ENCODE measurements around the gene ASB13.
"Not testable (repeated sequence)": the region's sequence is repeated elsewhere in the genome, so short reads cannot be mapped to it uniquely, and the experiment has no call there.

Gene ASB13

DNA sequence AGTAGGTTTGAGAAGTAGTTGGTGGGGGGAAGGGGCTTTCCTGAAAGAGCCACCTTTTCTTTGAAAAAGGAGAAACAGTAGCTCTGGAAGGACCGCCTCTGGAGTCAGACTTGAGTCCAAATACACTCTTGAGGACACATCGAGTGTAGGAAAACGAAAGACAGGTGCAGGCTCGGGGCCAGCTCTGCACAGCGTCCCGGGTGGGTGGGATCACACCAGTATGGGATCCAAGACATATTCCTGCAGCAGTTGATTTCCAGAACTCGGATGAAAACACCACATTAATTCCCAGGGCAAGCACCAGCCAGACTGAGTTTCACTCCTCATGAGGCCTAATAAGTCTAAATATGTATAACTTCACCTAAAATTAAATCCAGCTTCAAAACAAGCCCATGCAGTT is 61.4 kb downstream of the ASB13 start:
- no peak for DNase-seq (ENCODE audit: low spot score)

DNA sequence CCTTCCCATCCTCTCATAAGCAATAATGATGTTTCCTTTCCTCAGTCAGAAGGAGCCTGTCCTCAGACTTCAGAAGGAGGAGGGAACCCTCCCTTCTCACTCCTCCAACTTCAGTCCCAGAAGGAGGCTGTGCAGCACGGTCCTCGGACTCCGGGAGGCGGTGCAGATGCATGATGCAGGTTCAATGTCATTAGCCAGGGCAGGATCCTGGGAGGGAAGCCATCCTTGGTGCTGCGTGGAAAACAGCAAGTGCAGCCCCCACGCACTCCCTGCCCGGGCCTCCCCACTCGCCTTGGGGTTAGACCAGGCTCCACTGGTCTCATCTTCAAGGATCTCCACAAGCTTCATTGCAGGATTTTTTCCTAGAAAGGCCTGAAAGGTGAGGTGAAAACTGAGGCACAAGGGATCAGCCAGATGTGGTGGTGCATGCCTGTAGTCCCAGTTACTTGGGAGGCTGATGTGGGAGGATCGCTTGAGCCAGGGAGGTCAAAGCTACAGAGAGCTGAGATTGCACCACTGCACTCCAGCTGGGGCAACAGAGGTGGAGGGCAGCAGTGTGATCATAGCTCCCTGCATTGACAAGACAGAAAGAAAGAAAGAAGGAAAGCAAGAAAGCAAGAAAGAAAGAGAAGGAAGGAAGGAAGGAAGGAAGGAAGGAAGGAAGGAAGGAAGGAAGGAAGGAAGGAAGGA is 62.0 kb downstream of the ASB13 start:
- DNase-seq (ENCODE audit: low spot score), result no peak

DNA sequence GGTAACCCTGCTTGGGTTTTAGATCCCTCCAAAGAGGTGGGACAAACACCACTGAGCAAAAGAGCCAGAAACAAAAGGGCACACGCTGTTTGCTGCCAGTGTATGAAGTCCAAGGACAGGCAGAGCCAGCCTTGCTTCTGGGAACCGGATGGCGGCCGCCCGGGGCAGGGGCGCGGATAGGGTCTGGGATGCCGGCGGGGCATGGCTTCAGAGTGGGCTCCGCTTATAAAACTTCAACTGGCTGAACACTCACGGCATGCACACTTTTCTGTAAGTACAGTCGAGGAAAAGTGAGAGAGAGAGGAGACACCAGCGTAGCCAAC is 62.6 kb downstream of the ASB13 start:
- no peak for DNase-seq (ENCODE audit: low spot score)

DNA sequence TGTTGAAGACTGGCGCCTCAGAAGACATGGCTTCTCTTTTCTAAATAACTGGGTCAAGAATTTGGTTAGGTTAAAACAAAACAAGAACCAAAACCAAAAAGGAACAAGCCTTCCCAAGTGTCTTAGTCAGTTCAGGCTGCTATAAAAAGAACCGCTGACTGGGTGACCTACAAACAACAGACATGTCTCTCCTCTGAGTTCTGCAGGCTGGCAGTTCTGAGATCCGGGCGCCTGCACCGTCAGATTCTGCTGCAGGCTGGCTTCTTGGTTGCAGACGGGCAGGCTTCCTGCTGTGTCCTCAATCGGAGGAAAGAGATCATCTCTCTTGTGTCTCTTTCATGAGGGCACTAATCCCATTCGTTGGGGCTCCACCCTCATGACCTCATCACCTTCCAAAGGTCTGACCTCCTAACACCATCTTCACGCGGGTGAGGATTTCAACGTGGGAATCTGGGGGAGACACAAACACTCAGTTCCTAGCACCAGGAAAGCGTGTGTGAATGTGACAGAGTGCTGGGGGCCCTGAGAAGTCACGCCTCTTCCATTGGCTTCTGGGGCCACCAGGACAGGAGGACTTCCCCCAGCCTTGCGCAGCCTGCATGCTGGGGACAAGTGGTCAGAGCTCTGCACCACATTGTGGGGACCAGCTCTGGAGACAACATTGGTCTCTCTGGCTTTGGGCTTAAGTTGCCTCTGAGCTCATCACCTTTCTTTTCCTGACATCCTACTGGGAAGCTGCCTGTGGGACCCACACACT is 63.1 kb downstream of the ASB13 start:
- no peak for DNase-seq (ENCODE audit: low spot score)

DNA sequence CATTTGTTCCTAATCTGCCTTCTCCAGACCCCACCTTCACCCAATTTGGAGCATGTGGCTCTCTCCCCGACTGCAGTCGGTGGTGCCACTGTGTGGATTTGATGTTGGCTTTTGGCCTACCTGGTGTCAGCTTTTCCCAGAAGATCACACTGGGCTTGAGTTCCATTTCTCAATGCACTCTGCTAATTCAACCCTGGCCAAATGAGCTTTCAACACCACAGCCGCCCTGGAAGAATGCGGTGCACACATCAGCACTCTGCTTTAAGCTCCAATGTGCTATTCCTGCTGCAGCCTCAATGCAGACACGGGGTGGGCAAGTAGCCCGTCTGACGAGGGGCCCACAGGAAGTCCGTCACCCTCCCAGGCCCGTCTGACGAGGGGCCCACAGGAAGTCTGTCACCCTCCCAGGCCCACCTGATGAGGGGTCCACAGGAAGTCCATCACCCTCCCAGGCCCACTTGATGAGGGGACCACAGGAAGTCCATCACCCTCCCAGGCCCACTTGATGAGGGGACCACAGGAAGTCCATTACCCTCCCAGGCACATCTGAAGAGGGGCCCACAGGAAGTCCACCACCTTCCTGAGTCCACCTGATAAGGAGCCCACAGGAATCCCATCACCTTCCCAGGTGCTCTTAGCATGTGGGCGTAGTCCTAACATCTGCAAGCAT is 64.4 kb downstream of the ASB13 start:
- DNase-seq (ENCODE audit: low spot score), result no peak

DNA sequence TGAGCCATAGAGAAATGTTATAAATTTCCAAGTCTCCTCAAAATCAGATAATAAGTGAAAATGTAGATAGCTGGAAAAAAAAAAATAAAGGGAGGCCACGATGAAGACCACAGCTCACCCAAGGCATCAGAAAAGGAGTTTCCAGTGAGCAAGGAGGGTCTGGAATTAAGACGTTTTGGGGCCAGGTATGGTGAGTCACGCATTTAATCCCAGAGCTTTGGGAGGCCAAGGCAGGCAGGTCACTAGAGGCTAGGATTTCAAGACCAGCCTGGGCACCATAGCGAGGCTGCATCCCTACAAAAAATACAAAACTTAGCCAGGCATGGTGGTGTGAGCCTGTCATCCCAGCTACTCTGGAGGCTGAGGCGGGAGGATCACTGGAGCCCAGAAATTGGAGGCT is 65.5 kb downstream of the ASB13 start:
- DNase-seq (ENCODE audit: low spot score), result no peak

DNA sequence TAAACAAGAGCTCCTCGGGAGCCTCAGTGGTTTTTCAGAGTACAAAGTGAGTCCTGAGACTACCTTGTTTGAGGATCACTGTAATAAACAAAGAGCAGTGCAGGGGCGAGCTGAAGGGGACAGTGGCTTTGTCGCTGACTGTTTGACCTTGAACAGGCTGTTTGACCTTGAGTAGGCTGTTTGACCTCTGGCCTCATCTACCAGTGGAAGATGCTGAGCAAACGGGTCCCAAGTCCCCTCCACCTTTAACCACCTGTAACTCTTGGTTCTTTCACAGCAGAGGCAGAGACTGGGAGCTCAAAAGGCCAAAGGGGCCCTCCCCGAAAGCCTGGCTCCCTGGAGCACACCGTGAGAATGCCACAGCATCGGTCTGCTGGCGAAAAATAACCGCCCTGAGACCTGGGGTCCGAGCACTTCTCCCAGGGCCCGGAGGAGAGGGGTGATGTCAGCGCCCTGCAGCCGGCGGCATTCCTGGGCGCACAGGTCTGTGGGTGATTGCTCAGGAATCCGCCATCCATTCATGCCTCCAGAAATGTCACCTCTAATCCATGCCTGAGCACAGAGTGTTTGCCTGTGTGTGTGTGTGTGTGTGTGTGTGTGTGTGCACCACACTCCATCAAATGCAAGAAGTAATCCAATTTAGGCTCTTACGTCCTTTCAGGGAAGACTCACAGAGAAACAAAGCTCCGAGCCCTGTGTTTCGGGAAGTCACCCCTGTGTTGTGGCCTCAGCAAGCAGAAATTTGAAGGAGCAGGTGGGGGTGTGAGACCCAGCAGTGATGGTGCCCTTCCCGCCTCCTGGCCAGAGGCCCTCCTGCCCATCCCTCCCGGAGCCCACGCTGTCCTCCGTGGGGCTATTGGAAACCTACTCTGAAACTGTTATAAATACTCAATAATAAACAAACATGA is 66.5 kb downstream of the ASB13 start:
- no peak for DNase-seq (ENCODE audit: low spot score)

DNA sequence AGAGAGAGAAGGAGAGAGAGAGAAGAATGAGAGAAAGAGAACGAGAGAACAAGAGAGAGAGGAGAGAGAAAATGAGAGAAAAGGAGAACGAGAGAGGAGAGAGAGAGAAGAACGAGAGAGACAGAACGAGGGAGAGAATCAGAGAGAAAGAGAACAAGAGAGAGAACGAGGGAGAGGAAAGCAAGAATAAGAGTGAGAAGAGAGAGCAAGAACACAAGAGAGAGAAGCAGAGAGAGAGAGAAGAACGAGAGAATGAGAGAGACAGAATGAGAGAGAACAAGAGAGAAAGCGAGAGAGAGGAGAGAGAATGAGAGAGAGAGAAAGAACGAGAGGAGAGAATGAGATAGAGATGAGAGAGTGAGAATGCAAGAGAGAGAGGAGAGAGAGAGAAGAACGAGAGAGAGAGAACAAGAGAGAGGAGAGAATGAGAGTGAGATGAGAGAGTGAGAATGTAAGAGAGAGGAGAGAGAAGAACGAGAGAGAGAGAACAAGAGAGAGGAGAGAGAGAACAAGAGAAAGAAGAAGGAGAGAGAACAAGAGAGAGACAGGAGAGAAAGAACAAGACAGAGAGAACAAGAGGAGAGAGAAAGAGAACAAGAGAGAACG is 68.2 kb downstream of the ASB13 start:
- DNase-seq (ENCODE audit: low spot score), result no peak

DNA sequence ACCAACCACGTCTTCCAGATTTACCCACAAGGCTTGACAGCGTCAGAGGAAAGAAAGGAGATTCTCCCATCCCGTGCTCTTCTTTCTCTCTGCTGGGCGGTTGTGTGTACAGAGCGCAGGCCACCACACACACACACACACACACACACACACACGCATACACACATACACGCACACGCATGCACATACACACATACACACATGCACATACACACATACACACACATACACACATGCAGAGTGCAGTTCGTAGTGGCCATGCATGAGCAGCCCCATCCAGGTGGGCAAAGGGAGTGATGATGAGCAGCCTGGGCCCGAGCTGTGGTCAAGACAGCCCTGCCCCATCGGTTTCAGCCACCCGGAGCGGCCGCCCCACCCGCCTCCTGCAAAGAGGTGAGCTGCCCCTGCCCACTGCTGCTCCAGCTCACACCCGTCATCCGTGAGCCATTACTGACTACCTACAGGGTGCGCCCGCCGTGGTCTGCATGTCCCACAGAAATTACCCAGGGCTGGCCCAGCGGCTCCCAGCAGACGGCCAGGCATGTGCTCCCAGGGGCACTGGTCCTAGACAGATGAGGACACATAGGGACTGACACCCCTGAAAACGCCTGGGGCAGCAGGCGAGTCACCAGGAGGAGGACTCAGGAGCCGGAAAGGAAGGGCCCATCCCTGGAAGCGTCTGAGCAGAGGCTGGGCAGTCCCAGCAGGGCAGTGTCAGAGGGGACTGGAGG is 69.6 kb downstream of the ASB13 start:
- DNase-seq (ENCODE audit: low spot score), result no peak

DNA sequence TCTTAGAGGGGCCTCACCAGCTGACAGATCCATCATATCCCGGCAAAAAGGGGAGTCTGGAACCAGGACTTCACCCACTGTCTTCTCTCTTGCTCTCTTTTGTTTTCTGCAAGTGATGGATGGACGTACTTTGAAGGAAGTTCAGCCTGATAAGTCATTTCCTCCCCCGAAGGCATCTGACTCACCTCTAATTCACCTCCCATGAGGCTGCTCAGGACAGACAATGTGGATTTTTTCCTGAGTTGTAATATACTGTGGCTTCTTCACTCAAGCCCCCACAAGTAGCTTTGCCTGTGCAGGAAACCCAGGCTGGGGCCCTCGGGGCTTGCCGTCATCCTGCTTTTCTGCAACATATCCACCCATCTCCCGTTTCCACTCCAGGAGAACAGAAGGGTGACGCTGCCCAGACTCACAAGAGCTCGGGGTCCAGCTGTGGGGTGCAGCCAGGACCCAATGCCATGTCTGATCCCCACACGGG is 70.4 kb downstream of the ASB13 start:
- DNase-seq (ENCODE audit: low spot score), result no peak

DNA sequence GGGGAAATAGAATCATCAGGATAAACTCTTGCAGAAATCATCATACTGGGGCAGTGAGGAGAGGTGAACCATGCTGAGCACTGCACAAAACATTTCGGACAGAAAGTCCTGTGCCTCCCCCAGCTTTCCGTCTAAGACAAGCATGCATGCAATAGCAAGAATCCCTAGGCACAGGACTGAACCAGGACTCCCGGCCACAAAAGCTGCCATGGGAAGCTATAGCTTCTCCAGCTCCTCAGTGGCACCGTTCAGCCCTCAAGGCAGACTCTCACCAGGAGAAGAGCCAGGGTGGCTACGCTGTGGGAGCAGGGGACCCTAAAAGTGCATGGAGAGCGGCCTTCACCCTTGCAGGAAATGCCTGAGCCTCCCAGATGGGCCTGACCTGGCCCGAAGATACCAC is 70.8 kb downstream of the ASB13 start:
- no peak for DNase-seq (ENCODE audit: low spot score)

DNA sequence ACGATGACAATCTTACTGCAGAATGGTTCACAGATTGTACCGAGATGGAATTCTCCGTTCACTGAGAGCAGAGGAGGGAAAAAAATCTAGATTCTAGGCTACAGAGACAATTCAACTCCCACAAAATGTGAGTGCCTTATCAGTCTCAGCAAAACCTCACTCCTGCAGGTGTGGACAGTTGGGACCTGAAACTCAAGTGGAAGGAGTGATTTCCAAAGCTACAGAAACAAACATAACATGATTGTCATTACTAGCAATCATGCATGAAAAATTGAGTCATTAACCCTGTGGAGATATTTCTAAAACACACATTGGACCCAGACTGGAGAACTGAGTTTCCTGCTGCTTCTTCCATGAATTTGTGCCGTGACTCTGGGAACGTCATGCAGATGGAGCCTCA is 71.3 kb downstream of the ASB13 start:
- no peak for DNase-seq (ENCODE audit: low spot score)

DNA sequence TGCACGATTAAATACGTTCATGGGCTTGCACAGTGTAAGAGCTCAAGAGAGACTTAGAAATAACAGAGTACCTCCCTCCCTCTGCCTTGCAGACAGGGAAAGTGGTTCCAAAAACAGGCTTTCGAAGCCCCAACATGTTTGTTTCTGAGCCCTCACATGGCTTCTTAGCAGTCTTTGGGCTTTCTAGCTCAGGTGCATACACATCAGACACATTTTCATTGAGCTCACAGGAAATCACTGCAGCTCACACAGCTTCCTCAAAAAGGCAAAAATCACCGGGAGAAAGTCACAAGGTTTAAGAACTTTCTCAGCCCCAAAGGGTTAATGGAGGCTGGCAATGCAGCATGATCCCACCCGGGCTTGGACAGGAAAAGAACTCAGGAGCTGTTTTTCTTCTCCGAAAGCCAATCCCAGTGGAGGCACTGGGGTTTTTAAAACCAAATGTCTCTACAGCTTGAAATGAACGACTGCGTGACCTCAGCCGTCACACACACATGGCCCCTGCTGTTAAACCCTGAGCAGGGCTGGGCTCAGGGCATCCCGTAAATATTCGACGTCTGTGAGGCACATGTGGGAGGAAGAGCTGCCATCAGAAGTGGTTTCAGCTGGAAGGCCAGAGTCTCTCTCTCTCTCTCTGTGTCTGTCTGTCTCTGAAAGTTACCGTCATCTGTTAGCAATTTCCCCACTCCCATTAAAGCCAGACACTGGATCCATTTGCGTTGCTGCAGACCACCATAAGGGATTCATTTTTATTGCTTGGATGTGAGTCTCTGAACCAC is 71.9 kb downstream of the ASB13 start:
- no peak for DNase-seq (ENCODE audit: low spot score)

DNA sequence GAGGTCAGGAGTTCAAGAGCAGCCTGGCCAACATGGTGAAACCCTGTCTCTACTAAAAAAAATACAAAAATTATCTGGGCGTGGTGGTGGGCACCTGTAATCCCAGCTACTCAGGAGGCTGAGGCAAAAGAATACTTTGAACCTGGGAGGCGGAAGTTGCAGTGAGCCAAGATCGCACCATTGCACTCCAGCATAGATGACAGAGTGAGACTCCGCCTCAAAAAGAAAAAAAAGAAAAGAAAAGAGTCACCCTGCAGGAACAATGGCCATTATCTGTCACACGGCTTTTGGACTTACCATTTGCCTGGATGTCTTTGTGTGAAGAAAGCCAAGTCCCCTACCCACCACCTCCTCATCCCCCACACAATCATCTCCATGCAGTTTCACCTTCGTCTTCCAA is 73.0 kb downstream of the ASB13 start:
- DNase-seq (ENCODE audit: low spot score), result not testable (repeated sequence)

DNA sequence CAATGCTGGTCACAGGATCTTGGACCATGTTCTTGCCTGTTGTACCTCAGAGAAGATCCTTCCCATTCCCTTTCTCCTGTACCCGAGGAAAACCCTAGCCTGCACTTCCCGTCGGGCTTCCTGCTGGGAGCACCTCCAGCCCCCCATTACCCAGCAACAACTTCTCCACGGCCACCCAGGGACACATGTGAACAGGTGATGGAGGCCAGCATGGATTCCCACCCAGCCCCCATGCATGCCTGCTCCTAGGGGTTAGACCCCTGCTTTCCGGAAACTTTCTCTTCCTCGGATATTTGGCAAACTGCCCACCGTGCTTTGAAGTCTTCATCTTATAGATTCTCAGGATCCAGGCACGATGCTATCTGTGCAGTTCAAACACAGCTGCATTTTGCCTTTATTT is 74.3 kb downstream of the ASB13 start:
- DNase-seq (ENCODE audit: low spot score), result no peak

DNA sequence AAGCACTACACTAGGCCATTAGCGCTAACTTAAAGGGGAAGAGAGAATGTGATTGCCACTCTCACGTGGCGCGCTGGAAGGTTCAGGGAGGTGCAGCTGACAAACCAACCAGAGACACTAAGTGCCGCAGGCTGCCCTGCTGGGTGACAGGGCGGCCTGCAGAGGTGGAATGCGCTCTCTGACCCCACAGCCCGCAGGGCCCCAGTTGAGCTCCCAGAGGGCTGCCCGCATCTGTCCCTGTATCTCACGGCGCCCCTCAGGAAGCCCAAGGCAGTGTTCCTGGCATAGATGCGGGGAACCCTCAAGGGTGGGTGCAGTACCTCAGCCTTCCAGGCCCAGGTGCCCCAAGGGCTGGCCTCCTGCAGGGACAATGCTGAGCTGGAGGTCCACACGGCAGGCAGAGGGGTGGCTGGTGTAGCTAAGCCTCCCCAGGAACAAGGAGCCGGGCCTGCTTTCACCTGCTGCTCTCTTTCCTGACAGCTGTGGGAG is 75.0 kb downstream of the ASB13 start:
- no peak for DNase-seq (ENCODE audit: low spot score)

DNA sequence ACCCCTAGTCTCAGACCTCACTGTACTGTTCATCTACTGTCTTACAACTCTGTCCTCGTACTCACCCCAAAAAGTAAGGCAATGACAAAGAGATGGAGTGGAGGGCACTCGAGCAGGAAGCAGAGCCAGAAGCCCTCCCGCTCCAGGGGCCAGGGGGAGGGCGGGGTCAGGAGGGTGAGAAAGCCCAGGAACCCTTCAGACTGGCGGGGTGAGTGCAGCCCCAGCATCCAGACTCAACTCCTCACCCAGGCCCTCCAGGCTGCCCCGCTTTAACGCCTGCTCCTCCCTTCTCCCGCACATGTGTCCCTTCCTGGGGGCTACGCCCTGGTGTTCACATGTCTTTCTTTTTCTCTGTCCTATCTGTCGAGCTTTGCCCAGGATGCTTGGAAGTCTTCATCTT is 75.6 kb downstream of the ASB13 start:
- no peak for DNase-seq (ENCODE audit: low spot score)

DNA sequence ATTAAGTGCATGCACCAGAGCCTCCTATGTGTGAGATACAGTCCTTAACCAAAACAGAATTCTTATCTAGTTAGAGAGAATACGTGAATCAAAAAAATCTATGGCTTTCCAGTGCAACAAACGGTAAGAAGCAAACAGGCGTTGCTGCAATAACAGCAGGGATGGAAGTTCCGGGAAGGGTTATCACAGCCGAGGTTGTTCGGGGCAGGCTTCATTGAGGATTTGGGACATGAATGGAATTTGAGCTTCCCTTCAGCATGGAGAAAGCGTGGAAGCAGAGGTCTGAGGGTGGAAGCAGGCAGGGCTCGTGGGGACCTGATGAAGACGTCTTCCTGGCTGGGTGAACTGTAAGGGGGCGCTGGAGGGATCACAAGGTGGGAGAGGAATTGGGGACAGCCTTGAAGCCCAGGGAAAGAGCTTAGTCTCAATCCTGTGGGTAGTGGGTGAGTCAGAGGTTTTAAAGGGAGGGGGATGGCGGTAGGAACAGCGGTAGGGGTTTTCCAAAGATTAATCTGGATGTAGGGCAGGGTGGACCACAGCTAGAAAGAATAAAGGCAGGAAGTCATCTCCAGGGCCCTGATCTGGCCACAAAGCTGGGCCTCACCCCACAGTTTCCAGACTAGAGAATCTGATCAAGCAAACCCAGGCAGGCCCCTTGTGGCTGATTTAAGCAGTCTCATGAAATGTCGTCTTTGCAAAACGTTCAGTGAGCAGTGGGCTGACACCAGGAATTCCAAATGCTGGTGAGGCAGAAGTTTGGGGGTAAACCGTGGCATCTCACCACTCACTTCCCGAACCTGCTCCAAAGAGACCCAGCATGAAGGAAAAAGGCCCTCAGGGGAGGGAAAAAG is 76.5 kb downstream of the ASB13 start:
- no peak for DNase-seq (ENCODE audit: low spot score)

DNA sequence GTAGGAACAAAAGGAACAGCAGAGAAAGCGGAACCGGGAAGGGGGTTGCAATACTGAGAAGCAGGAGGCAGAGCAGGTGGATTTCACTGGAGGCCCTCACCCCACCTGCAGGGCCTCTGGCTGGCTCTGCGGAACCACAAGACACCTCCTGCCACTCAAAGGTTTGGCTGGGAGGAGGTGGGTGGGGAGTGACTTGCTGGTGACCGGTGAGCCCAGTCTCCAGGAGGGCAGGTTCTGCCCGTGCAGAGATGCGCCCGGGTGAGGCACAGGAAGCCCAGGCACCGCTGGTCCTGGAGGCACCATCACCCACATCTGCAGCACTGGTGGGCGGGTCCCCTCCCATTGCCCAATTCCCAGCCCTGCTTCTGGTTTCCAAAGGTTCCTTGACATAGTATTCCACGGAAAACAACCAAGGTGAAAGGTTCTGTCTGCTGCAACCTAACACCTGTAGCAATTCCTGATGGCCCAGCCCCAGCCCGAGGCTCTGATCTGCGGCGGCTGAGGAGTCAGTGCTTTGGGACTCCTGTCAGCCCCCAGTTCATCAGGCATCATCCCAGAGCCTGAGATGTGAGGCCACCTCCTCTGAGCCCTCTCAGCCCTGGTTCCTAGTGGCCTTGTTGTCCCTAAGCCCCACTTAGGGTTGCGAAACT is 77.3 kb downstream of the ASB13 start:
- DNase-seq (ENCODE audit: low spot score), result no peak

Measured in globus pallidus (tissue), 1 donor.